ENCODE measurements around the gene MCHR2.

DNA sequence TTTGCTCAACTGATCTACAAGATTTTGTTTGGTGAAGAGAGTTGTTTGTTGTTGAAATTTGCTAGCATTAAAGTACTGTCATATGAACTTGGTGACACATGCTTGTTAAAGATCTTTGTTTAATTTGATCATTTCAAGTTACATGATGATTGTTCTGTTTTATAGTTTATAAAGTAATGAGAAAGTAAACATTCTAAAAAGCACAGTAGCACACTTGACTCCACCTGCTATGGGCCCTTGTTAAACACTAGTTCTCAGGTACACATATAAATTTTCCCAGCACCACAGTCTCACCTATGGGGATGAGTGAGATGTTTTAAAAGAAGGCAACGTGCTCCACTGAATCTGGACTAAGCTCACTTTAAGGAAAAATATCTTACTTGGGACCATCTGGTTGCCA is 14.1 kb downstream of the MCHR2 start:
- TF ChIP-seq, protein P1, sequence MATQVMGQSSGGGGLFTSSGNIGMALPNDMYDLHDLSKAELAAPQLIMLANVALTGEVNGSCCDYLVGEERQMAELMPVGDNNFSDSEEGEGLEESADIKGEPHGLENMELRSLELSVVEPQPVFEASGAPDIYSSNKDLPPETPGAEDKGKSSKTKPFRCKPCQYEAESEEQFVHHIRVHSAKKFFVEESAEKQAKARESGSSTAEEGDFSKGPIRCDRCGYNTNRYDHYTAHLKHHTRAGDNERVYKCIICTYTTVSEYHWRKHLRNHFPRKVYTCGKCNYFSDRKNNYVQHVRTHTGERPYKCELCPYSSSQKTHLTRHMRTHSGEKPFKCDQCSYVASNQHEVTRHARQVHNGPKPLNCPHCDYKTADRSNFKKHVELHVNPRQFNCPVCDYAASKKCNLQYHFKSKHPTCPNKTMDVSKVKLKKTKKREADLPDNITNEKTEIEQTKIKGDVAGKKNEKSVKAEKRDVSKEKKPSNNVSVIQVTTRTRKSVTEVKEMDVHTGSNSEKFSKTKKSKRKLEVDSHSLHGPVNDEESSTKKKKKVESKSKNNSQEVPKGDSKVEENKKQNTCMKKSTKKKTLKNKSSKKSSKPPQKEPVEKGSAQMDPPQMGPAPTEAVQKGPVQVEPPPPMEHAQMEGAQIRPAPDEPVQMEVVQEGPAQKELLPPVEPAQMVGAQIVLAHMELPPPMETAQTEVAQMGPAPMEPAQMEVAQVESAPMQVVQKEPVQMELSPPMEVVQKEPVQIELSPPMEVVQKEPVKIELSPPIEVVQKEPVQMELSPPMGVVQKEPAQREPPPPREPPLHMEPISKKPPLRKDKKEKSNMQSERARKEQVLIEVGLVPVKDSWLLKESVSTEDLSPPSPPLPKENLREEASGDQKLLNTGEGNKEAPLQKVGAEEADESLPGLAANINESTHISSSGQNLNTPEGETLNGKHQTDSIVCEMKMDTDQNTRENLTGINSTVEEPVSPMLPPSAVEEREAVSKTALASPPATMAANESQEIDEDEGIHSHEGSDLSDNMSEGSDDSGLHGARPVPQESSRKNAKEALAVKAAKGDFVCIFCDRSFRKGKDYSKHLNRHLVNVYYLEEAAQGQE (IDR thresholded peaks at IDR 0.05; ENCODE audit: insufficient read depth in 1 of 2, low read depth in 2 of 2, low read length in 2 of 2): no peak
- TF ChIP-seq POLR2AphosphoS5 (IDR thresholded peaks at IDR 0.05; ENCODE audit: low read depth, low read length) (no peak), TAF1 (IDR thresholded peaks at IDR 0.05; ENCODE audit: borderline replicate concordance, insufficient read depth, low read length) (no peak), FOXP2 (optimal IDR thresholded peaks at IDR 0.05; ENCODE audit: borderline replicate concordance, extremely low read depth, extremely low read length, insufficient read depth) (no peak)
